NCI-H446 treated with DMSO at 0.1 percent for 48 hours (cell line): Measurements from ENCODE around the gene TOM1L1.
A peak's percentile ranks its signal among the peaks of the same experiment; 100 is the strongest.
"Not testable (repeated sequence)": the region's sequence is repeated elsewhere in the genome, so short reads cannot be mapped to it uniquely, and the experiment has no call there.

Experiments used
- DNase-seq: peaks from one replicate; lab custom pipeline; 2025; lab: John Stamatoyannopoulos, UW

The TOM1L1 gene, protein sequence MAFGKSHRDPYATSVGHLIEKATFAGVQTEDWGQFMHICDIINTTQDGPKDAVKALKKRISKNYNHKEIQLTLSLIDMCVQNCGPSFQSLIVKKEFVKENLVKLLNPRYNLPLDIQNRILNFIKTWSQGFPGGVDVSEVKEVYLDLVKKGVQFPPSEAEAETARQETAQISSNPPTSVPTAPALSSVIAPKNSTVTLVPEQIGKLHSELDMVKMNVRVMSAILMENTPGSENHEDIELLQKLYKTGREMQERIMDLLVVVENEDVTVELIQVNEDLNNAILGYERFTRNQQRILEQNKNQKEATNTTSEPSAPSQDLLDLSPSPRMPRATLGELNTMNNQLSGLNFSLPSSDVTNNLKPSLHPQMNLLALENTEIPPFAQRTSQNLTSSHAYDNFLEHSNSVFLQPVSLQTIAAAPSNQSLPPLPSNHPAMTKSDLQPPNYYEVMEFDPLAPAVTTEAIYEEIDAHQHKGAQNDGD

GRCh38 chr17:54900457-54901229 lies at the start of gene TOM1L1:
TSS of gene TOM1L1 (plus strand) at chr17:54900852. CDS start at chr17:54900866, 14 bp downstream.
- peak; percentile 49 for DNase-seq

GRCh38 chr17:54859187-54859586 lies 41.5 kb upstream of the TOM1L1 start:
- DNase-seq: no peak

DNA sequence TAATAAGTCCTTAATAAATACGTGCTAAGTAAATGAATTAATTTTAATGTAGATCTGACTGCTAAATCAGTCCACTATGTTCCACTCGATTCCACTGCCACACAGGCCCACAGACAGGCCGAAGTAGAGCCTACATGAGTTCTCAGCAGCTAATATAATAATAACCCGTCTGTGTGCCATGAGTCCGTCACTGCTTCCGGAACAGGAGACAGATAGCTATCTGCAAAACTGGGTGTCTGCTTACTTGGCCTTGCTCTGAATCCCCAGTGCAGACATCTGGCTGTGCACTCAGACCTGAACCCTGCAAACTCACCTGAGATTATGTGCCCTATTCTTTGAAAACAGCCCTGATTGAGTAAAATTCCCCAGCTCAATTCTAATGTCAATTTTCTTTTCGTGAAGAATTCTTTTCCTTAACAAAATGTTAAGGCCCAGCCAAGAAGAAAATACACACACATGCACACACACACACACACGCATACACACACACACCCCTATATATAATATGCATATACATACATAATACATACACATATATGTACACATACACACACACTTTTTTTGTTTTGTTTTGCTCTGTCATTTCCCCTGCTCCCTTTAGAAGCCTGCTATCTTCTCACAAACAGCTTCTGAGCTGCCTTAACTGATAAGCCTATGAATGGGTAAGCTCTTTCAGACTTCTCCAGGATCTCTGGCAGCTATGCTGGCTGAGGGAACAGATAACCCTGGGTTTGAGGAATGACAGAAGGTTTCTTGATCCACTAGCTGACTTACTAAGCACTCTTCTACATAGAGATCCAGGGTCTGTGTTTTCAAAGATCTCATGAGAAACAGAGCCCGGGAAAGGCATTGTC lies 39.8 kb upstream of the TOM1L1 start:
- DNase-seq: no peak

DNA sequence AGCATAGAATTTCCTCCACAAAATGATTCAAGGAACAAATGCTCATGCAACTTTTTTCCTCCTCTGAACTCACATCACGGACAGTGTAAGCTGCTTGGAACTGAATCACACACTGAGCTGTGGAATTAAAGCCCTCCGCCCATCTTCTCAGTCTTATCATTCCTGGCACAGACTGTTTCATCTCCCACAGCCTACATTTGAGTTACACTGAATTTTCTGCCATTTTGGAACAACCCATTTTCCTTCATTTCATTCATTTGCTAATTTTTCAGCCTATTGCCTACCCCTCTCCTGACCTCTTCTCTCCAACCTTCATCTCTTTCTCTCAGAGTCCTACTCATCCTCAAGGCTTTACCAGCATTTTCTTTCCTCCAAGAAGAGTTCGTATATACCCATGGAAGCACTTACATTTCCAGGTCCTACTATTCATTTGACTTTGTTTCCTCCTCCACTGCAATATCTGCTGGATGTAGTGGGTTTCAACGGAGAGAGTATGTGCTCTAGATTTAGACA lies 39.1 kb upstream of the TOM1L1 start:
- DNase-seq: no peak

GRCh38 chr17:54863176-54863575 lies 37.5 kb upstream of the TOM1L1 start:
- DNase-seq: no peak

GRCh38 chr17:54864070-54864469 lies 36.6 kb upstream of the TOM1L1 start:
- DNase-seq: no peak

- DNase-seq: no peak
These were observed 35.9 kb upstream of the TOM1L1 start for GRCh38 chr17:54864636-54865356.

DNA sequence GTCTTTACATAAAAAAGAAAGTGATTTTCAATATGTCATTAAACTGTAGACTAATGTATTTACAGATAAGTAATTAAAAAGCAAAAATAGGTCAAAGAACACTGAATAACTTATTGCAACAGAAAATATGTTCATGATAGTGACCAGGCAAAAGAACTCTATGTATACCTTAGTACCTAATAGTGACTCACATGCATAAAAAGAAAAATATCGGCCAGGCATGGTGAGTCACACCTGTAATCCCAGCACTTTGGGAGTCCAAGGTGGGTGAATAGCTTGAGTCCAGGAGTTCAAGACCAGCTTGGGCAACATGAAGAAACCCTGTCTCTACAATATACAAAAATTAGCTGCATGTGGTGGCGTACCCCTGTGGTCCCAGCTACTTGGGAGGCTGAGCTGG lies 33.0 kb upstream of the TOM1L1 start:
- DNase-seq: no peak

DNA sequence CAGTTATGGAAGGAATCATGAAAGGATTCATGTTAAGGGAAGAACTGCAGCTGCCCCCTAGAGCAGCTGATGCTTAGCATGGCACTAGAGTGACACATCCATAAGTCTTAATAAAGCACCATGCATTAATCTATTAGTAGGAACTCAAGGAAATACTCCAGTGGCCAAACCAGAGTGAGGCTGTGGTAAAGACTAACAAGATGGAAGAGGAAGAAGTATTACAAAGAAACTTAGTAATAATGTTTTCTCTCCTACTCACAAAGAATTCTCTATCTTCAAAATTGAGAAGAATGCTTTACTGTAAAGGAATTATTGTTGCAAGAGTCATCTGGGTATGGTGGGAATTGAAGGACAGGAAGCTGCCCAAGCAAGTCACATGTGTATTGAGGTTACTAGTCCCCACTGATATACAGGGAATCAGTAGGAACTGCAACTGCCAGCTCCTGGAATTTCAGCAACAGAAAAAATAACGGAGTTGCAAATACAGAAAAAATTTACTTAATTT lies 29.9 kb upstream of the TOM1L1 start:
- DNase-seq: no peak

- not testable (repeated sequence) for DNase-seq
These were observed 24.7 kb upstream of the TOM1L1 start for GRCh38 chr17:54875906-54876305.

- DNase-seq: no peak
These were observed 23.9 kb upstream of the TOM1L1 start for GRCh38 chr17:54876656-54877195.

- no peak for DNase-seq
These were observed 19.2 kb upstream of the TOM1L1 start for GRCh38 chr17:54881255-54881972.

GRCh38 chr17:54882371-54882770 lies 18.3 kb upstream of the TOM1L1 start:
- DNase-seq: no peak

DNA sequence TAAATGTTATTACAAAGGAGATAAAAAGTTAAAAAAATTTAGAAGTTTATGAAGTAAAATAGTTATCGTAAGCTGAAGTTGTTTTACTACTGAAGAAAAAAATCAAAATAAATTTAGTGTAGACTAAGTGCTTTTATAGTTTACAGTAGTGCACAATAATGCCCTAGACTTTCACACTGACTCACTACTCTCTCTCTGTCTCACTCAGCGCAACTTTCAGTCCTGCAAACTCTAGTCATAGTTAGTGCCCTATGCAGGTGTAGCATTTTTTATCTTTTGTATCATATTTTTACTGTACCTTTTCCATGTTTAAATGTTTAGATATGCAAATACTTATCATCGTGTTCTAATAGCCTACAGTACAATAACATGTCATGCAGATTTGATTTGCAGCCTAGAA lies 17.7 kb upstream of the TOM1L1 start:
- DNase-seq: no peak

GRCh38 chr17:54883939-54884338 lies 16.7 kb upstream of the TOM1L1 start:
- DNase-seq: no peak

GRCh38 chr17:54887787-54888186 lies 12.9 kb upstream of the TOM1L1 start:
- DNase-seq: no peak

DNA sequence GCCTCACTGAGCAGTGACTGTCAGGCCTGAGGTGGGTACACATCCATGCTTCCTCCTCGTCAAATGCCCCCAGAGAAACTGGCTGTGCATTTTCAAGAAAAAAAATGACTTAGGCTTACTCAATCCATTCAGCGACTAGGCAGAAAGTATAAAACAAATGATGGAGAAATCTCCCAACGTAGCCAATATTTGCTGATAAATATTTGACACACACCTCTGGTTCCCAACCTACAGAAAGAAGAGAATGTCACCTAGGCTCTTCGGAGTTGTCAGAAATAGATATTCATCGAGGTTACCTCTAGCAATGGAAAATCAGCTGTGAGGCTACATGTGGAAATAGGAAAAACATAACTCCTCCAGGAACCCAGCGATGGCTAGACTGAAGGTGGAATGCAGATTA lies 12.4 kb upstream of the TOM1L1 start:
- DNase-seq: no peak

GRCh38 chr17:54888981-54889380 lies 11.7 kb upstream of the TOM1L1 start:
- no peak for DNase-seq

- DNase-seq: peak; percentile 26
These were observed 9.4 kb upstream of the TOM1L1 start for GRCh38 chr17:54891176-54891821.

DNA sequence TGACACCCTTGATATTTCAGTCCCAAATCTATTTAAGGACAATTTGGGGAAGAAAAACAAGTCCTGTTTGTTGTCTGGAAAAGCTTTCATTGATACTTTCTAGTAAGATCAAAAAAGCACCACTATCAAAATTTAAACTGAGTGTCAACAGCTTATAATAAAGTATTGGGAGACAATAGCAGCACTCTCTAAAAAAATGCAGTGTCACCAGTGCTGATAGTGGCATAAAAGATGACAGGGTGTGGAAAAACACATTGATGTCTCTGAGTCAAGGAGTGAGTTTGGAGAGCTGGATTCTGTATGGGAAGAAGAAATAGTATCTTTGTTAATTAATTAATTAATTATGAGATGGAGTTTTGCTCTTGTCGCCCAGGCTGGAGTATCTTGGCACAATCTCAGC lies 8.3 kb upstream of the TOM1L1 start:
- DNase-seq: no peak
